K562 (cell line): ENCODE results near the gene OXT. TPM values are rescaled to one million over a fixed set of nuclear protein-coding genes. Genes with fewer than 3 reads are reported as not detected.

Experiments used
- ATAC-seq: fragments of 200-7000 bp; cut with Tn5 transposase; 3 replicates; pipeline ENCODE4 v1.9.1; 2020; ENCODE audit warnings: moderate library complexity
- BruUV-seq: library from RNA; stranded (reverse); fragments of 400-500 nt; replicated peaks from 2 replicates; lab custom pipeline; 2021; lab: Mats Ljungman, UMichigan
- CTCF ChIA-PET: fragments of 300-600 bp; formaldehyde crosslinking; extraction: SDS; loops from one replicate; lab custom pipeline; 2021; ENCODE audit warnings: low intra/inter-chr PET ratio; lab: Yijun Ruan, JAX
- POLR2A ChIA-PET: fragments of 300-600, 350-650 bp; sonication (Branson Sonifier 250); formaldehyde crosslinking; extraction: SDS; loops from one replicate; lab custom pipeline; 2021; ENCODE audit warnings: antibody characterized with exemption, inconsistent platforms; lab: Yijun Ruan, JAX
- DNase-seq, 4 experiments: peaks; one replicate each; pipeline versions ENCODE4 v3.0.0 to v3.0.0-alpha.2; 2011 to 2018; ENCODE audit warnings: low spot score in 3 of 4, mixed read lengths in 3 of 4; ENCODE audit errors: extremely low read depth in 1 of 4
- FAIRE-seq: peaks from 2 replicates; lab custom pipeline; 2011; peaks lifted over from hg19 to GRCh38; lab: Jason Lieb, UNC
- H2AFZ ChIP-seq: 2 replicates; pipeline ENCODE4 v1.6.0; 2011; ENCODE audit warnings: low read depth, low read length, control low read depth, inconsistent platforms
- H3K27ac ChIP-seq: fragments of 200-600 bp; 3 replicates; pipeline ENCODE4 v1.8.0; 2011; ENCODE audit warnings: low read depth, mild to moderate bottlenecking, control low read depth, inconsistent platforms, low read length, moderate library complexity, mixed read lengths; ENCODE audit errors: extremely low read depth
- H3K27me3 ChIP-seq, 2 experiments: fragments of 300-600 bp in 1 of 2; 2 replicates in 1 of 2; 3 replicates in 1 of 2; pipeline versions ENCODE4 v1.6.0 to v1.8.0; 2011; ENCODE audit warnings: inconsistent platforms in 2 of 2, low read length in 2 of 2, mild to moderate bottlenecking in 1 of 2, mixed read lengths in 1 of 2, moderate library complexity in 1 of 2; ENCODE audit not compliant: control insufficient read depth in 2 of 2, insufficient read depth in 2 of 2
- H3K36me3 ChIP-seq: fragments of 300-600 bp; 3 replicates; pipeline ENCODE4 v1.8.0; 2011; ENCODE audit warnings: mild to moderate bottlenecking, low read length, inconsistent platforms; ENCODE audit not compliant: control insufficient read depth, insufficient read depth
- H3K4me1 ChIP-seq, 2 experiments: fragments of 200-600 bp in 1 of 2; replicated peaks in 1 of 2; 2 replicates in 1 of 2; 3 replicates in 1 of 2; pipeline versions ENCODE4 v1.5.1 to v1.8.0; 2011; ENCODE audit warnings: inconsistent platforms in 2 of 2, low read length in 2 of 2, mild to moderate bottlenecking in 1 of 2, mixed read lengths in 1 of 2, moderate library complexity in 1 of 2; ENCODE audit not compliant: control insufficient read depth in 2 of 2, insufficient read depth in 2 of 2
- H3K4me2 ChIP-seq: 2 replicates; pipeline ENCODE4 v1.6.1; 2011; ENCODE audit warnings: low read length, control low read depth, inconsistent platforms, mixed read lengths; ENCODE audit not compliant: insufficient read depth
- H3K4me3 ChIP-seq: fragments of 200-600 bp; sonication (generic), shearing (Covaris generic); 2 replicates; pipeline ENCODE4 v1.5.1; 2016; ENCODE audit warnings: control low read depth, inconsistent platforms
- H3K79me2 ChIP-seq: fragments of 200-600 bp; 3 replicates; pipeline ENCODE4 v1.8.0; 2011; ENCODE audit warnings: low read length, inconsistent platforms; ENCODE audit not compliant: control insufficient read depth, insufficient read depth
- H3K9ac ChIP-seq, 2 experiments: 2 replicates each; pipeline versions ENCODE4 v1.6.0 to v1.6.1; 2011; ENCODE audit warnings: low read depth in 2 of 2, low read length in 2 of 2, control low read depth in 1 of 2, inconsistent platforms in 1 of 2, mild to moderate bottlenecking in 1 of 2, mixed read lengths in 1 of 2; ENCODE audit not compliant: insufficient read depth in 1 of 2
- H3K9me1 ChIP-seq: one replicate; pipeline ENCODE4 v1.6.0; 2011; ENCODE audit warnings: inconsistent platforms, mild to moderate bottlenecking, low read length, moderate library complexity; ENCODE audit not compliant: control insufficient read depth, insufficient read depth
- H3K9me3 ChIP-seq: replicated peaks from 2 replicates; pipeline ENCODE4 v1.5.1; 2011; ENCODE audit warnings: low read depth, low read length, inconsistent platforms; ENCODE audit not compliant: control insufficient read depth, insufficient read depth
- H4K20me1 ChIP-seq: replicated peaks from 2 replicates; pipeline ENCODE4 v1.6.1; 2011; ENCODE audit warnings: low read length, inconsistent platforms, mixed read lengths; ENCODE audit not compliant: control insufficient read depth, insufficient read depth
- DACH1 ChIP-seq: fragments of 450-650 bp; IDR thresholded peaks from 2 replicates; pipeline ENCODE4 v1.6.1; 2018; ENCODE audit not compliant: partially characterized antibody
- E2F4 ChIP-seq: sonication (generic); formaldehyde crosslinking; IDR thresholded peaks from 2 replicates; pipeline ENCODE4 v1.8.0; 2022; ENCODE audit warnings: mild to moderate bottlenecking, low read depth, missing genetic modification reagents
- HLTF ChIP-seq: fragments of 450-650 bp; IDR thresholded peaks from 2 replicates; pipeline ENCODE4 v1.6.1; 2016
- HMGXB4 ChIP-seq: sonication (generic); formaldehyde crosslinking; IDR thresholded peaks from 2 replicates; pipeline ENCODE4 v1.8.1; 2023; ENCODE audit warnings: mild to moderate bottlenecking, missing genetic modification reagents
- IFI16 ChIP-seq: fragments of 250-450 bp; sonication (Bioruptor Pico); IDR thresholded peaks from 2 replicates; pipeline ENCODE4 v2.1.2; 2022; ENCODE audit warnings: mild to moderate bottlenecking, inconsistent platforms
- KLF1 ChIP-seq: fragments of 450-650 bp; IDR thresholded peaks from 2 replicates; pipeline ENCODE4 v1.6.1; 2016; ENCODE audit warnings: missing genetic modification characterization, missing compliant biosample characterization
- MEIS2 ChIP-seq: fragments of 450-650 bp; IDR thresholded peaks from 2 replicates; pipeline ENCODE4 v1.6.1; 2014; ENCODE audit warnings: mild to moderate bottlenecking; ENCODE audit not compliant: partially characterized antibody
- MTA2 ChIP-seq: fragments of 450-650 bp; IDR thresholded peaks from 2 replicates; pipeline ENCODE4 v1.6.1; 2016; ENCODE audit warnings: low read depth
- NFE2 ChIP-seq: IDR thresholded peaks from 2 replicates; pipeline ENCODE4 v1.6.1; 2014; ENCODE audit warnings: antibody characterized with exemption, low read depth
- PTRF ChIP-seq: fragments of 450-650 bp; IDR thresholded peaks from 2 replicates; pipeline ENCODE4 v1.6.1; 2016; ENCODE audit warnings: mild to moderate bottlenecking, missing genetic modification characterization, missing compliant biosample characterization
- RNF219 ChIP-seq: fragments of 250-450 bp; sonication (Bioruptor Pico); IDR thresholded peaks from 2 replicates; pipeline ENCODE4 v1.5.0; 2022; ENCODE audit warnings: mild to moderate bottlenecking
- SIN3B ChIP-seq: fragments of 450-650 bp; IDR thresholded peaks from 2 replicates; pipeline ENCODE4 v1.6.1; 2017; ENCODE audit warnings: low read depth, mild to moderate bottlenecking, moderate library complexity
- SMAD3 ChIP-seq: fragments of 450-650 bp; formaldehyde crosslinking; conservative IDR thresholded peaks from 2 replicates; pipeline ENCODE4 v1.4.0; 2020; ENCODE audit warnings: mild to moderate bottlenecking
- TBP ChIP-seq: optimal IDR thresholded peaks from 2 replicates; pipeline ENCODE3; 2011; ENCODE audit warnings: low read depth, low read length, improper control_type of control experiment
- TFAM ChIP-seq: fragments of 250-450 bp; sonication (Bioruptor Pico); conservative IDR thresholded peaks from 2 replicates; pipeline ENCODE4 v1.5.0; 2021; ENCODE audit warnings: mild to moderate bottlenecking, moderate library complexity
- ZBTB34 ChIP-seq: fragments of 250-450 bp; sonication (Bioruptor Pico); IDR thresholded peaks from 2 replicates; pipeline ENCODE4 v1.8.0; 2021; ENCODE audit warnings: mild to moderate bottlenecking, moderate library complexity
- ZNF239 ChIP-seq: fragments of 250-450 bp; sonication (Bioruptor Pico); IDR thresholded peaks from 2 replicates; pipeline ENCODE4 v1.4.0; 2020; ENCODE audit warnings: mild to moderate bottlenecking
- WGBS: fragments of 100-300 bp; shearing (Covaris generic); methylation state at CpG from one replicate; pipeline ENCODE4 v1.1.6; 2016; ENCODE audit warnings: low coverage, mixed read lengths; ENCODE audit not compliant: insufficient coverage; ENCODE audit errors: missing lambda C conversion rate; 5-methylcytosine and 5-hydroxymethylcytosine counted together
- in situ Hi-C: fragments of 300-500 bp; cut with MboI; formaldehyde crosslinking; loops from 4 replicates; pipeline ENCODE4 v1.15.0; 2018; ENCODE audit warnings: inconsistent platforms, mixed read lengths
- intact Hi-C: fragments of 100-400 bp; cut with micrococcal nuclease; formaldehyde crosslinking; loops from 2 replicates; pipeline ENCODE4 v1.14.2; 2022
- polyA plus RNA-seq, 8 experiments: library from polyadenylated mRNA; depleted of rRNA in 4 of 8; stranded (reverse) in 5 of 8; unstranded in 3 of 8; fragments of >200 nt; fragmentation: Nextera tagmentation in 2 of 8; fragmentation: Illumina TruSeq in 1 of 8; extraction: Ambion mirVana in 2 of 8; extraction: Trizol in 1 of 8; gene quantifications; 2 replicates each; pipeline versions ENCODE4 v1.2.1 to v1.2.3, GENCODE V29; 2011 to 2014; ENCODE audit warnings: inconsistent platforms in 1 of 8, missing spikeins in 1 of 8
- total RNA-seq, 7 experiments: library from RNA; depleted of rRNA in 6 of 7; stranded (reverse); fragments of >200 nt in 6 of 7; fragmentation: Illumina TruSeq in 2 of 7; extraction: Trizol in 2 of 7; gene quantifications; 2 replicates each; pipeline versions ENCODE4 v1.2.1 to v1.2.3, GENCODE V29; 2011 to 2021; ENCODE audit warnings: low replicate concordance in 1 of 7
- TF ChIP-seq, protein P1 (sequence below): sonication (generic); formaldehyde crosslinking; IDR thresholded peaks from 2 replicates; pipeline ENCODE4 v1.9.0; 2022; ENCODE audit warnings: mild to moderate bottlenecking, missing genetic modification reagents

The OXT gene
- total and polyA plus RNA-seq, 9 of the 15 experiments (the other 6 are each of a cell fraction or from before 2014, with no cell fraction given), result not detected

DNA sequence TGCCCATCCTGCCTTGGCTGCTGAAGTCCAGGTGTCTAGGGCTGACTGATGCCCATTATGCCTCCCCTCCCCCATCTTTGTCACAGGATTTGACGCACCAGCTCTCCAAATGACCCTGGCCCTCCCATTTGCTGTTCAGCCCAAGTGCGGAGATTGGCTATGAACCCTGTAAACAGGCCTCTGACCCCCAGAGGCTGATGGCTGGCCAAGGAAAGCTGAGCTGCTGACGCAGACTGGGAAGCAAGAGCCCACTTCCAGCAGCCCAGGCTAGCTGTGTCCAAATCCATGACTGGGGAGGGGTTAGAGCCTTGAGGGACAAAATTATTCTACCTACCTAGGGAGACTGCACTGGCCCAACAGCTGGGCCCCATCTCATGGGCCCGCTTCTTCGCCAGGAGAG, 28.8 kb upstream of the OXT start:
- Histone ChIP-seq H3K36me3 (peaks cover 38% of the 10 kb centered on the region; the same call in 2 of the 3 replicates), H3K27ac (no peak overlapping the region), H3K79me2 (peaks cover 18% of the 10 kb centered on the region), H3K4me3 (no peak overlapping the region), H4K20me1 (no peaks in the 10 kb centered on the region), H3K9ac (no peak overlapping the region), H3K4me1 (peaks cover 19 to 27% of the 10 kb centered on the region in 2 experiments; a peak in 4 of 5 replicates), H3K27me3 (no peaks in the 10 kb centered on the region), H3K9me1 (no peaks in the 10 kb centered on the region), H3K4me2 (no peak overlapping the region), H2AFZ (no peak overlapping the region), H3K9me3 (no peaks in the 10 kb centered on the region)
- CTCF ChIA-PET, result interaction anchor here (0.7 kb wide), 1 partner anchor 90 kb away, joined by 4 read pairs; no protein-coding TSS in a partner anchor
- in situ Hi-C loops (no loop called here), intact Hi-C loops (no loop called here)
- POLR2A ChIA-PET, result interaction anchor here (0.6 kb wide), 1 partner anchor 359 kb away, joined by 4 read pairs; no protein-coding TSS in a partner anchor
- no peak for FAIRE-seq
- no TSS peak for BruUV-seq
- DNase-seq, result no peak
- 82% methylated on average over 4 of the region's 5 CpGs for WGBS
- no peak for ATAC-seq
- TF ChIP-seq NFE2 (no peak), IFI16 (no peak), ZBTB34 (CRISPR knock-in tag) (no peak), SMAD3 (CRISPR knock-in tag) (no peak), PTRF (no peak), TFAM (CRISPR knock-in tag) (no peak), ZNF239 (CRISPR knock-in tag) (no peak), RNF219 (no peak), E2F4 (CRISPR knock-in tag) (no peak), SIN3B (no peak), MEIS2 (no peak), HMGXB4 (CRISPR knock-in tag) (no peak), TBP (no peak), MTA2 (no peak), KLF1 (tag) (no peak), DACH1 (no peak), HLTF (no peak)
- TF ChIP-seq, protein P1, sequence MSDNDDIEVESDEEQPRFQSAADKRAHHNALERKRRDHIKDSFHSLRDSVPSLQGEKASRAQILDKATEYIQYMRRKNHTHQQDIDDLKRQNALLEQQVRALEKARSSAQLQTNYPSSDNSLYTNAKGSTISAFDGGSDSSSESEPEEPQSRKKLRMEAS (CRISPR knock-in tag), result no peak
